Gastroesophageal sphincter (tissue), 4 donors: ENCODE measurements around the gene NEDD4L. TPM values are rescaled to one million over a fixed set of nuclear protein-coding genes. Genes with fewer than 3 reads are reported as not detected.

Source experiments
- ATAC-seq: fragments of 150-250 bp; one replicate; pipeline ENCODE4 v1.9.1; 2016; ENCODE audit warnings: mild to moderate bottlenecking, moderate library complexity
- H3K27ac ChIP-seq, 4 donors: fragments of 200-600 bp; sonication (generic) in 3 of 4; 1 replicate in 3 of 4; 2 replicates in 1 of 4; pipeline ENCODE4 v1.5.1; 2016 to 2019
- H3K27me3 ChIP-seq: fragments of 200-600 bp; sonication (generic); one replicate; pipeline ENCODE4 v1.5.1; 2019
- H3K36me3 ChIP-seq, 2 donors: fragments of 200-600 bp; sonication (generic); one replicate each; pipeline ENCODE4 v1.5.1; 2019; ENCODE audit warnings: control low read depth in 1 of 2
- H3K4me1 ChIP-seq, 3 donors: fragments of 200-600 bp; sonication (generic); 1 replicate in 2 of 3; 2 replicates in 1 of 3; pipeline ENCODE4 v1.5.1; 2016 to 2019; ENCODE audit warnings: control low read depth in 2 of 3
- H3K4me3 ChIP-seq, 2 donors: fragments of 200-600 bp; sonication (generic); one replicate each; pipeline ENCODE4 v1.5.1; 2019; ENCODE audit warnings: mild to moderate bottlenecking in 1 of 2, moderate library complexity in 1 of 2
- H3K9me3 ChIP-seq, 3 donors: fragments of 200-600 bp; sonication (generic); one replicate each; pipeline ENCODE4 v1.5.1; 2017 to 2019; ENCODE audit warnings: control low read depth in 2 of 3
- EP300 ChIP-seq: sonication (generic); formaldehyde crosslinking; IDR thresholded peaks from one replicate; pipeline ENCODE4 v1.6.1; 2017; ENCODE audit warnings: antibody characterized with exemption, mild to moderate bottlenecking
- POLR2A ChIP-seq, 2 donors: fragments of 450-650 bp; IDR thresholded peaks; one replicate each; pipeline ENCODE4 v1.6.1; 2017; ENCODE audit warnings: antibody characterized with exemption in 2 of 2, mild to moderate bottlenecking in 2 of 2, moderate library complexity in 1 of 2
- POLR2AphosphoS5 ChIP-seq: sonication (generic); formaldehyde crosslinking; IDR thresholded peaks from one replicate; pipeline ENCODE4 v1.6.1; 2017; ENCODE audit warnings: antibody characterized with exemption
- WGBS, 2 donors: methylation state at CpG; one replicate each; pipeline ENCODE4 v1.1.5; 2018; ENCODE audit warnings: low coverage in 1 of 2; 5-methylcytosine and 5-hydroxymethylcytosine counted together
- total RNA-seq, 4 donors: library from RNA; depleted of rRNA; stranded (reverse); fragments of >200 nt; gene quantifications; one replicate each; pipeline ENCODE4 v1.1.0, GENCODE V29; 2016
- TF ChIP-seq, protein P1 (sequence below), 4 experiments: fragments of 200-600 bp in 2 of 4; fragments of 450-650 bp in 2 of 4; sonication (generic) in 1 of 4; IDR thresholded peaks; one replicate each; pipeline ENCODE4 v1.5.1; 2017 to 2019; ENCODE audit warnings: antibody characterized with exemption in 4 of 4, mild to moderate bottlenecking in 2 of 4, moderate library complexity in 2 of 4

Gene NEDD4L
- total RNA-seq, 4 donors from 2014 or later: 37.0 to 50.9 (median 43.0) TPM

GRCh38 chr18:58305792-58306191 is 261.8 kb downstream of the NEDD4L start:
- Histone ChIP-seq H3K27me3 (no peaks in the 10 kb centered on the region), H3K4me3 (no peak overlapping the region), H3K4me1 (peaks cover 0 to 23% (median 0%) of the 10 kb centered on the region in 3 donors), H3K27ac (no peak overlapping the region), H3K36me3 (no peaks in the 10 kb centered on the region), H3K9me3 (peaks cover 0 to 13% (median 0%) of the 10 kb centered on the region in 3 donors)
- 89 to 96% methylated on average over 2 to 3 of the region's 3 CpGs for WGBS, 2 donors
- TF ChIP-seq POLR2AphosphoS5: no peak
- TF ChIP-seq, protein P1, sequence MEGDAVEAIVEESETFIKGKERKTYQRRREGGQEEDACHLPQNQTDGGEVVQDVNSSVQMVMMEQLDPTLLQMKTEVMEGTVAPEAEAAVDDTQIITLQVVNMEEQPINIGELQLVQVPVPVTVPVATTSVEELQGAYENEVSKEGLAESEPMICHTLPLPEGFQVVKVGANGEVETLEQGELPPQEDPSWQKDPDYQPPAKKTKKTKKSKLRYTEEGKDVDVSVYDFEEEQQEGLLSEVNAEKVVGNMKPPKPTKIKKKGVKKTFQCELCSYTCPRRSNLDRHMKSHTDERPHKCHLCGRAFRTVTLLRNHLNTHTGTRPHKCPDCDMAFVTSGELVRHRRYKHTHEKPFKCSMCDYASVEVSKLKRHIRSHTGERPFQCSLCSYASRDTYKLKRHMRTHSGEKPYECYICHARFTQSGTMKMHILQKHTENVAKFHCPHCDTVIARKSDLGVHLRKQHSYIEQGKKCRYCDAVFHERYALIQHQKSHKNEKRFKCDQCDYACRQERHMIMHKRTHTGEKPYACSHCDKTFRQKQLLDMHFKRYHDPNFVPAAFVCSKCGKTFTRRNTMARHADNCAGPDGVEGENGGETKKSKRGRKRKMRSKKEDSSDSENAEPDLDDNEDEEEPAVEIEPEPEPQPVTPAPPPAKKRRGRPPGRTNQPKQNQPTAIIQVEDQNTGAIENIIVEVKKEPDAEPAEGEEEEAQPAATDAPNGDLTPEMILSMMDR (IDR thresholded peaks at IDR 0.05): no peak
- no peak for TF ChIP-seq EP300
- no peak for TF ChIP-seq POLR2A (IDR thresholded peaks at IDR 0.05)
- ATAC-seq: no peak

DNA sequence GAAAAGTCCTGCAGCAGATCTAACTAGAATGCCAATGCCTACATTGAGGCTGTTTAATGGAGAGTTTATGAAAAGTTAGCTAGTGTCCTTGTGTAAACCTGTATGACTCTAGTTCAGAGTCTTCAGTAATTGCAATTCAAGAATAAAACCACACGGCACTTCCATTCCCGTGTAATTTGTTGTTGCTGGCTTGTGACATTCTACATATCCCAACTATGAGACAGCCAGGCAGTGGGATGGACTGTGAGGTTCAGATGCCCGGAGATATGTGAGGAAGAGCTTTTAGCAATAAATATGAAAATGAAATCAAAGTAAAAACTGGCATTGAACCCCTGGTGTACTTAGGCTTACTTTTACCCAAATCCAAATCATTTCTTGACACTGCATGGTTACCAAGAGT is 263.4 kb downstream of the NEDD4L start:
- Histone ChIP-seq H3K27me3 (no peaks in the 10 kb centered on the region), H3K4me3 (no peak overlapping the region), H3K27ac (peak overlapping the region in 1 of 4 donors; percentile 14), H3K4me1 (peaks cover 0 to 29% (median 0%) of the 10 kb centered on the region in 3 donors), H3K36me3 (no peaks in the 10 kb centered on the region), H3K9me3 (peaks cover 0 to 13% (median 0%) of the 10 kb centered on the region in 3 donors)
- 85% methylated on average over 3 of the region's 3 CpGs; no CpG with 5 or more reads in 1 of the 2 donors for WGBS, 2 donors
- TF ChIP-seq POLR2A (IDR thresholded peaks at IDR 0.05): no peak
- no peak for TF ChIP-seq EP300
- TF ChIP-seq, protein P1 (IDR thresholded peaks at IDR 0.05): no peak
- TF ChIP-seq POLR2AphosphoS5: no peak
- no peak for ATAC-seq

DNA sequence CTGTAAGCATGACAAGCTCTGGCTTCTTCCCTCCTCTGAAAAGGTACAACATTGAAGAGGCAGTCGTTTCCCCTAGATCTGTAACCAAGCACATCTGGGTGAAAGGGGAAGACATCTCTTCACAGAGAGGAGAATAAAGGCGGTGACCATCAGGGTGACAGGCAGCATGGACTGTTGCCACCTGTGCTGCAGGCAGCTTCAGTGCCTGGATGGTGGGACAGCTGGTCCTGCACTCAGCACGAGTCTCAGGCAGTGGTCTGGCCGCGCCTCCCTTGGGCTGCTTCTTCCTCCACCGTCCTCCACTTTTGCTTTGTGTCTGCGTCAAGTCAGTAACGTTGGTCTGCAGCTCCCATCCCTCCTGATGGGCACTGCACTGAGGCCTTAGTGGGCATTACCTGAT is 264.4 kb downstream of the NEDD4L start:
- TF ChIP-seq, protein P1 (IDR thresholded peaks at IDR 0.05): no peak
- no peak for TF ChIP-seq POLR2A (IDR thresholded peaks at IDR 0.05)
- no peak for TF ChIP-seq EP300
- no peak for TF ChIP-seq POLR2AphosphoS5
- no peak for ATAC-seq
- 67 to 90% methylated on average over 1 to 6 of the region's 8 CpGs for WGBS, 2 donors
- Histone ChIP-seq H3K4me3 (no peak overlapping the region), H3K27me3 (no peaks in the 10 kb centered on the region), H3K9me3 (peaks cover 0 to 13% (median 0%) of the 10 kb centered on the region in 3 donors), H3K27ac (peak overlapping the region in 2 of 4 donors; percentile 69 to 70), H3K4me1 (peaks cover 0 to 25% (median 0%) of the 10 kb centered on the region in 3 donors), H3K36me3 (no peaks in the 10 kb centered on the region)

DNA sequence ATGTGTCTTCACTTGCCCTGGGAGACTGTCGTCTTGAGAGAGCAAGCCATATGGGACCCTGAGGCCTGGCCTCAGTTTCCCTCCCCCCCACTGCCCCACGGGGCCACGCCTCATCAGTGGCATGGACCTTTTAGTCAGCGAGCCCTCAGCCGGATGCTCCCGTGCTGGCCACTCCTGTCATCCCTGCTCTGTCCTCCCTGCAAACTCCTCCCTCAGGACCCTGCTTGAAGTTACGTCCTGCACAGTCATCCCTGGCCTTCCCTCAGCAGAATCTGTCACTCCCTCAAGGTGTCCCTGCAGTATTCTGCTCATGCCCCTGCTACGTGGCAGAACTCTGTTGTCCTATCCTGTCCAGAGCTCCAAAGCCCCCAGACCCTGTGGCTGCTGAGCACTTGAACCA is 265.1 kb downstream of the NEDD4L start:
- Histone ChIP-seq H3K27ac (peak overlapping the region in 3 of 4 donors; percentile 34 to 70 (median 69)), H3K4me3 (no peak overlapping the region), H3K9me3 (peaks cover 0 to 13% (median 0%) of the 10 kb centered on the region in 3 donors), H3K27me3 (no peaks in the 10 kb centered on the region), H3K4me1 (peaks cover 0 to 31% (median 0%) of the 10 kb centered on the region in 3 donors), H3K36me3 (no peaks in the 10 kb centered on the region)
- TF ChIP-seq POLR2A (IDR thresholded peaks at IDR 0.05) (no peak), POLR2AphosphoS5 (no peak), EP300 (no peak)
- TF ChIP-seq, protein P1 (IDR thresholded peaks at IDR 0.05): no peak
- ATAC-seq: no peak
- WGBS, 2 donors: 89 to 100% methylated on average over 4 to 5 of the region's 8 CpGs

GRCh38 chr18:58309610-58310239 is 265.7 kb downstream of the NEDD4L start:
- Histone ChIP-seq H3K9me3 (peaks cover 0 to 13% (median 0%) of the 10 kb centered on the region in 3 donors), H3K4me1 (peaks cover 0 to 37% (median 0%) of the 10 kb centered on the region in 3 donors), H3K27me3 (no peaks in the 10 kb centered on the region), H3K4me3 (no peak overlapping the region), H3K36me3 (no peaks in the 10 kb centered on the region), H3K27ac (peak overlapping the region; percentile 15 to 70 (median 67))
- ATAC-seq: no peak
- 62 to 93% methylated on average over 6 of the region's 7 CpGs for WGBS, 2 donors
- TF ChIP-seq EP300 (no peak), POLR2A (IDR thresholded peaks at IDR 0.05) (no peak)
- TF ChIP-seq, protein P1 (IDR thresholded peaks at IDR 0.05): no peak
